HG03460 (cell line): ENCODE measurements around the gene SPON1.

ENCODE experiments used
- ATAC-seq: cut with Tn5 transposase; IDR thresholded peaks from one replicate; pipeline ENCODE4 v1.9.1; 2021; ENCODE audit not compliant: unreplicated experiment

Gene SPON1

GRCh38 chr11:14179116-14179820, 216.7 kb downstream of the SPON1 start:
- no peak for ATAC-seq

GRCh38 chr11:14181121-14181520, 218.6 kb downstream of the SPON1 start:
- ATAC-seq = no peak

DNA sequence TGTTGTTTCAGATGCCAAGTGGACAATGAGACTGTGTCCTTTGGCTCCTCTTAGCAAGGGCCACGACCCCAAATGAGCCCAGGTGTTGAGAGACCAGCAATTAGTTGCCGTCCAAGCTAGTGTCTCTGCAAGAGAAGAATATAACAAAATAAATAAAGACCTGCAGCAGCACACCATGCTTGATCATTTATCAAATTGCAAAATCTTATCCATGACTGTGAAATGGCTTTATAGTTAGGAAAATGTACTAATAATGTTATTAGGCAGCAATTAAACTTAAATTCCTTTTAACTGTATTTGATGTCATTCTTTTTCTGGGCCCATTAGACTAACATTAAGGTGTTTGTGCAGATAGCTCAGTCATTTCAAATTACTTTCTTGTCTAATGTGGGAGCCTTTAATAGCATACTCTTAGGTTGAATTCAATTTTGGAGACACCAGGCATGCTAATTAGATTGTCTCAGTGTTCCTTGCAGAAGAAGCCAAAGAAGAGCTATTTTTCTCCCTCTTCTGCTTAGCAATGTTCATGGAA, 220.4 kb downstream of the SPON1 start:
- no peak for ATAC-seq

DNA sequence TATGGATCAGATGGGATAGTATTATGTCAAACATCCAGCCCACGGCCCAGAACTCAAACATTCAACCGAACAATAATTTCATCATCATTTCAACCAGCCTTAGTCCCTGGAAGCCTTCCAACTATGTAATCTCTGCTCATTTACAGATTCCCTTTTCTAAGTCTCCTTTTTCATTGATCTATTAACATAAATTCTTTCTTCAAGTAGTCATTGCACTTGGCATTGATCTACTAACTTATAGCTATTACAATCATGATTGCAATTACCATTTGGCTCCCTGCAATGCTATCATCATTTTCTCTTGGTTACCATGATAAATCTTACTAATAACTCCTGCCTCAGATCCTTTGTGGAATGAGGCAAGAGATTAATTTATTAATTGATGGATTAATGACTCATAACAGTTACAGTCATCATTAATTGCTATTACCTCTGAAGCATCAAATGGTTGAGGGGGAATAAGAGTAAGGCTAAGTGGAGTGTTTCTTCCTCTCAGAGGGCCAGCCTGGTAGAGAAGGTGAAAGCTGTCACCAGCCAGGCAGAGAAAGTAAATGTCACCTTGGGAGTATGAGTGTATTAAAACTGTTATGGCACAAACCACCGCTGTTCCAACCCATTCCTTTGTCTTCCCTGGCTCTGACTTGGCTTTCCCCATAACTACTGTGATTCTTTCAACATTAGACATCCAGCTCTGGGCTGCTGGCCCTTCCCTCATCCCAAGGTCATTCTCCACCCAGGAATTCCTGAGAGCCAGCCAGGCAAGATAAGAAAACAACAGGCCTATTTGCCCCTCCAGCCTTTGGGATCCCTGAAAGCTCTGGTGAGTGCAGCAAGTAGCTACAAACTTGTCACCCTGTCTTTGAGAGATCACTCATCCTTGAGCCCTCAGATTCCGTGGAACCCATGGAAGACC, 221.8 kb downstream of the SPON1 start:
- ATAC-seq = no peak

DNA sequence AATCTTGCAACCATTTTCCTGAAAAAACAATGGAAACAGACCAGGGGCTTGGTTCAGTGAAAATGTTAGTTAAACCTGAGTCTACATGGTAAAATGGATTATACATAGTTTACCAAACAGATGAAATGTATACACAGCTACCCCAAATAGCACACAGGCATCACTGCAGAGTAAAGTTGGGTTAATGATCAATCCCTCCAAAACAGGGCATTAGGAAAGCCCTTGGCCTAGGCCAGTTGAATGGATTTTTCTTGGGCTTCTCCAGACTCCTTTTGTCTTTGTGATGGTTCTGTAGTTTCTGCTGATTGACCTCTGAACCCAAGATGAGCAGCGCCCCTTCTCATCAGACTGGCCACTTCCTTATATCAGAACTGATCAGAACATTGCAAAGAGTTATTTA, 222.9 kb downstream of the SPON1 start:
- ATAC-seq = no peak

DNA sequence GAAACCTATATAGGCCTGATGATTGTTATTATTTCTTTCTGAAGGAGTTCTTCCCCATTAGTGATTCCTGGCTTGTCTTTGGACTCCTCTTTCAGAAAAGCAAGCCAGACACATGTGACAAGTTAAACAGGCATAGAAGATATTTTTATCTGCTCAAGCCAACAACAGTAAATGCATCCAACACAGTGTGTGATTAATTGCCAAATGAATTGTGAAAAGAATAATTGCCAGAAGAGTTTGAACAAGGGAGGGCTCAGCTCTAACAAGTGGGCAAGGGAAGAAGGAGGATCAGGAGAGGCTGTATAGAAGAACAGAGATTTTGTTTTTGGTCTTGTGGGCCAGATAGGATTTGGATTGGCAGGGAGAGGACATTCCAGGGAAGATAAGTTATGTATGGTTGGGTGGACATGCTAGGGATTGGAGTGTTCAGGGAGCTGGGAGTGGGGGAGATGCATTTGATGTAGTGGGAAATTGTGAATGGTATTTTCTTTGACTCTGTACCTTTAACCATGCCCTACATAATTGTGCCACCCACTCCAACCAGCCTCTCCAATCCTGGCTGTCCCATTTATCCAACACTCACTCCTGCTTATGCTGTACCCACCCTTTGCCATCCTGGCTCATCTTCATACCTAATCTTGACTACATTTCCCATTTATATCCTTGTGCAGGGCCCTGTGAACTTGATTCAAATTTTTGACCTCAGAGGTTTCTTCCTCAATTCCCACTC, 223.7 kb downstream of the SPON1 start:
- ATAC-seq = no peak

DNA sequence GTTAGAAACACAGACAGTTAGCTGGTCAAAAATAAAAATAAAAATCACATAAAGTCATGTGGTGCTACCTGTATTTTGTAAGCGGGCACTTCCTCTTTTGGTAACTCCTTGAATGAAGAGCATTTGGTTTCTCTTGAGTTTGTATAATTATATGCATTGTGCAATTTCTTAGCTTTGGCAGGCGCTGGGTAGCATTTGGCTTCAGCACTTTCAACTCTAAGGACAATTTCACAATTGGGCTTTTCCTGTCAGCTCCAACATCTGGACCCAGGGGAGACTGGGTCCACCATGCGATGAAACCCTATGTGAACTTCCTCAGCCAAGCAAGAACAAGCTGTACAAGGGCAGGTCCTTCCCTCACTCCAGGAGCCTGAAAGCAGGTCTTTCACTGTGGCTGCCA, 227.4 kb downstream of the SPON1 start:
- ATAC-seq = no peak

DNA sequence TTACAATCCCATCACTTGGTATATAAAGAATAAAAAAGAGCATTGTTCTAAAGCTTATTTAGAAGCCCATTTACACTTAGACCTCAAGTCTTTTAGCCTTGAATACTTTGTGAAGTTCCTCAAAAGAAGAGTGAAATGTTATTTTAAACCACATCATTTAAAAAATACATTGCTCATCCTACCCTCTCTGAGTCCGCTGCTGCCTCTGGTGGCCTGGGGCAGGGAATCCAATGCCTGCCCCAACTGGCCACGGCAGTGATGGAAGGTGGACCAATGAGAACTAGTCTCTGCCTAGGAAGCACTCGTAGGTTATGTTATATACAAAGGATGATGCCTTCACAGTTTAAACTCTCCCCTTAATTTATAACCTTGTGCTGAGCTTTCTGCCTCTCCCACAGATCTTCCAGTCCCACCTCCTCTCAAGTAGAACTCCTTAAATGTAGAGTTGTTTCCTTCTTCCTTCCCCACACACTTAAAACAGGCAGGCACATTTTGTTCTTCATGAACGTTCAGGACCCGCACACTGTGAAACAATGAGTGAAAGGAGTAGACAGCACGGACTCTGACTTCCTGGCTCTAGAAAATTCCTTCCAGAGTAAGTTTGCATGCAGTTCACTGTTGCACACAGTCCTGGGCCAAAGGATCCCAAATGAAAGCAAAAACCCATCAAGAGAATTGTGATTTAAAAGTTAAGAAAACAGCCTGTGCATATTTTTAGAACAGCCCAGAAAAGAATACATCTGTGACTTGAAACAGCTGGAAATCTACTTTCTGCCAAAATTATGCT, 228.7 kb downstream of the SPON1 start:
- ATAC-seq = no peak

- no peak for ATAC-seq
Measured at GRCh38 chr11:14193644-14194043, 231.1 kb downstream of the SPON1 start.

DNA sequence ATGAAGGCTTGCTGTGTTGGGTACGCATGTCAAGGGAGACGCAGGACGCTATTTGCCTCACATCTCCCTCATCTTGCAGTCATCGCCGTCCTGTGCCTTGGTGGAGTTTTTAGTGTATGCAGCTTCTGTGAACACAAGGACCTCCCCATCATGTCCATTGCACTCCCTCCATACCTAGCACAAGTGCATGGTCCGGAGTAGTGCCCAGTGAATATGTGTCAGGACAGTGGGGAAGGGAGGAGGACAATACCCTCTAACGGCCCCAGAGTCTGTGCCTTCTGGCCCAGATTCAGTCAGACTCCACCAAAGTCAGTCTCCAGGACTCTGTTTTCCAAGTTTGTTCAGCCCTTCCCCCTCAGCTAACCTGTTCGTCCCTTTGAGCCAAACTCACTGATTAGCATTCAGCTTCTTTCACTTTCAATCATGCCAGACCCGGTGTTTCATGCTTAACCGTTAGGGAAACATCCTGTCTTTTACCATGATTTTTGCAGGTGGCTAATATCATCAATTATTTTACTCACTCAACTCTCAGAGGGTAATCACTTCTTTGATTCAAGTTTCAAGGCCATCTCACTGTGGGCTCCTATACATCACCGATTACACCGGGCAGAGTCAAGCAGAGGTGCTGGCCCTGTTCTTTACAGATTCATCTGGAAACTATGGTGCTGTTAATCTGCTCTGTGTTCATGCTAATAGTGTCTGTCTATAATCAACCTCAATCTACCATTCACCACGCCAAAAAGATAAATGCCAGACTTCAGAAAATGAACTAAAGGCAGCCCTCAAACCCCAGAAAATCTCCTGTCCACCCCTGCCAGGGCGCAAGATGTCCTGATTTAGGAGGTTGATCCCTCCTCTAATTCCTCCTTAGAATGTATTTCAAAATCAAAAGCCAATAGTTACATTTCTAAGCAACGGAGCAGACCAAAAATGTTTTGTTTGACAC, 240.0 kb downstream of the SPON1 start:
- ATAC-seq = no peak

DNA sequence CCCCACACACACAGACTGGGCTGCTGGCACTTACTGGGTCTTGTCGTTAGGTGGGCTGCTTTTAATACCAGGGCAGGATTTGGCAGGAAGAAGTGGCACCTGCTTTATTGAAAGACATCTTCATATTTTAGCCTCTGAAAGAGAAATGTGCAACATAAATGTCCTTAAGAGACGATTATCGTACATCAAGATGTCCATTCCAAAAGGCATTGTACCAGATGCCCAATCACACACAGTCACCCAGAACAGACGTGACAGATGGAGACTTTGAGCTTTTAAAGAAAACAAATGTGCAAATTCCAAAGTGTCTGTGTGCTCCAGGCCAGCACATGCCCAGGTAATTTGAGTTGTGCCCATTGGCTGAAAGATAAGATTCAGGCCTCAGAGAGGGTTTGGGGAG, 240.8 kb downstream of the SPON1 start:
- no peak for ATAC-seq

DNA sequence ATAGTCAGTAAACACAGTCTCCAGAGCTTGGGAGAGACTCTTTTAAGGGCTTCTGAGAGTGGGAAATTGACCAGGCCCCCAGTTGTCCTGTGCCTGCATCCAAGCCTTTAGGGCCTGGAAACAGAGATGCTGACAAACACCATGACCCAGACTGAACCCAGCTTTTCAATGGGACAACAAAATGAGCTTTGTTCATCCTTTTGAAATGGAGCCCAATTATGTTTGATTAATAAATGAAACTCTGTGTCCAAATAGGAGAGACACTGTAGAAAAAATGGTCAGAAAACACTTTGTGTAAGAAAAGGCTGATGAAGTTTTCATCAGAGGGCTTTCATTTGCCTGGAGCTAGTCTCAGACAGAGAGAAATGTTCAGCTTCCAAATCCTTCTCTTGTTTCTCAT, 250.5 kb downstream of the SPON1 start:
- ATAC-seq = no peak

DNA sequence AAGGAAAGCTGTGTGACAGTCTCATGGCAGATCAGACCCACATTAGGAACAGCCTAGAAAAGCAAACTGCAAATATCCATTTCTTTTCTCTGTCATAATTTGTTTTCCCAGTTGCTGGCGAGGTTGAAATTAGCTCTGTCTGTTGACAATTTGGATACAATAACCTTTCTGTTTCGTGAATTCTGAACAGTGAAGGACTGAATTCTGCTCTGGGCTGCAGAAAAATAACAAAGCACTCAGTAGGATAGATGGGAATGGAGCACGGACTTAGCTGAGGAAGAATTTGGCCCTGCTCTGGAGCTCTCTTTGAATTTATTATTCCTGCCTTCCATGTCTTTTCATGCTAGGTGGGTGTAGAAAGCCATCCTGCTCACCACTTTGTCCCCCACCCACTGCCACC, 256.2 kb downstream of the SPON1 start:
- ATAC-seq = no peak

DNA sequence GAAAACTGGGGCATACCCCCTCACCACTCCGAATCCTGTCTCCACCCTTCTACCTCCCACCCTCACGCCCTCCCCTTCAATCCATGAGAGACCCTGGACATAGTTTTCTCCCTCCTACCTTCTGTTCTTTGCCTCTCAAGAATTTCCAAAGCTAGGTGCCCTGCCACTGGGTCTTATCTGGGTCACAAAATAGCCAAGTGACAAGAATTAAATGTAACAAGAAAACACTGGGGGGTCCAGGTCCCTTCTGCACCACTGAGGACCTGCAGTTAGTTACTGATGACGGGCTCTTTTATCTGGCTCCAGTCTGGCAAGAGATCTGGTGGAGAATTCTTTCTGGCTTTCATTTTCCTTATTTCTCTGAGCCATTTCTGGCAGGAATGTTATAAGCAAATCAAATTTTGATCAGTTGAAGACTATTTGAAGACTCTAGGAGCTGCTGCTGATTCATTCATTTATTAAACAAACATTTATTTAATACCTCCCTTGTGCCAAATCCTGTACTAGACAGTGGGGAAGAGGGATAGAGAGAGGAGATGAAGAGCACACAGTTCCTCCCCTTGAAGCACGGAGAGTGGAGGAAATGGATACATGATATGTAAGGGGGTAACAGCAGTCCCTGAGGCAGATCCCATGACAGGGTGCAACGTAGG, 261.2 kb downstream of the SPON1 start:
- ATAC-seq = no peak

DNA sequence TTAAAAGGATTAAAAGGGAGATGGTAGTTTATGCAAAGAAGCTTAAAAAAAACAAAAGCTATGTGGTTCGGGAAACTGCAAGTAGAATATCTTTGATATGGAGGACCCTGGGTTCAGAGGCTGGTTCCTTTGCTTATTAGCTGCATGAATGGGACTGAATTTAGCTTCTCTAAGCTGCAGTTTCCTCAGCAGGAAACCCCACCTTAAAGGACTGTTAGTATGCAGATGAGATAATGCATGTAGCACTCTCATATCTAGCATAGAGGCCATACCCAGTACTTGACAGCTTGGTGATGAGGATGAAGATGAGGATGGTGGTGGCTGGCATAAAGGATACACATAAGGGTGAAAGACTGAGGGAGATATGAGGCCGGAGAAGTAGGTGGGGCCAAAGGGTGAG, 261.9 kb downstream of the SPON1 start:
- ATAC-seq = no peak

DNA sequence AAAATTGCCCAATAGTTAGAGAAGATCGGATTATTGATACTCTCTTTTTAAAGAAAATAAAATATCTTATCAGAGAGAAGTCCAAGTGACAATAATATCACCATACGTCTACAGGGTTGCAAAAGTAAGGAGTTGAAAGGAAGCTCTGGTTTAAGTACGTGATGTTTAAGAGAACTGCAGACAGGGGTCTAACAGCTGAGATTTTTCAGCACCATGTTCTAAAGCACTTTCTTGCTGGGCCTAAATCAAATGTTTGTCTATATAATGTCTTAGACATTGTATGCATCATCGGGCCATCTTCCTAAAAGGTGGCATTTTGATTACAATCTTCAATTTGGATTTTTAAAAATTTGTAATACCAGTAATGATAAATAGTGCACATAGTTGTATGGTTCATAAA, 263.1 kb downstream of the SPON1 start:
- no peak for ATAC-seq

GRCh38 chr11:14228356-14228755, 265.8 kb downstream of the SPON1 start:
- no peak for ATAC-seq

DNA sequence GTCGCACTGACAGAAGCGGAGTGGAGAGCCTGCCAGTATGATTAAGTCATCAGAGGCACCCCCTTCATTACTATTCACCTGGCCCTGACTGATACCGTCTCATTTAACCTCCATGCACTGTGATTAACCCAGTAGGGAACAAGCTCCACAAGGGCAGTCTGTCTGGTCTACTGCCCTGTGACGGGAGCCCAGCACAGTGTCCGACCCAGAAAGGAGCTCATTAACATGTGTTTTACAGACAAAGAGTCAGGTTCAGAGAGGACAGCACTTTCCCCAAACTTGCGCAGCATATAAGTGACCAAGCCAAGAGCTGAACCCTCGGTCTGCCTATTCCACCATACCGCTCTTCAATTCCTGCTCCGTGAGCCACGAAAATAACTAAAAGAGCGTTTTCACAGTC, 266.9 kb downstream of the SPON1 start:
- ATAC-seq = no peak

GRCh38 chr11:14230407-14230806, 267.9 kb downstream of the SPON1 start:
- no peak for ATAC-seq
